PC-9 (cell line): Measurements from ENCODE around the gene CAPN10. TPM values are rescaled to one million over a fixed set of nuclear protein-coding genes. Genes with fewer than 3 reads are reported as not detected.

Experiments
- BruUV-seq: library from RNA; stranded (reverse); fragments of 400-500 nt; replicated peaks from 2 replicates; lab custom pipeline; 2021; lab: Mats Ljungman, UMichigan
- CTCF ChIA-PET: fragments of 300-600 bp; sonication (Branson Sonifier 250); formaldehyde crosslinking; loops from one replicate; lab custom pipeline; 2022; ENCODE audit warnings: antibody characterized with exemption; lab: Charles Lee
- POLR2A ChIA-PET: fragments of 300-600 bp; sonication (Branson Sonifier 250); formaldehyde crosslinking; loops from one replicate; lab custom pipeline; 2022; ENCODE audit warnings: antibody characterized with exemption; ENCODE audit not compliant: unreplicated experiment; lab: Charles Lee
- DNase-seq, 2 experiments: peaks; one replicate each; pipeline versions ENCODE4 v3.0.0 to v3.0.0-alpha.2; 2015 to 2022; ENCODE audit warnings: mixed read lengths in 1 of 2
- H2AFZ ChIP-seq: fragments of 200-600 bp; sonication (generic); 2 replicates; pipeline ENCODE4 v1.8.1; 2017; ENCODE audit warnings: antibody characterized with exemption
- H3F3A ChIP-seq: fragments of 200-600 bp; sonication (generic); 2 replicates; pipeline ENCODE4 v1.8.1; 2017; ENCODE audit warnings: antibody characterized with exemption, mild to moderate bottlenecking, low read depth; ENCODE audit not compliant: insufficient read depth
- H3K27ac ChIP-seq: fragments of 200-600 bp; sonication (generic); 2 replicates; pipeline ENCODE4 v1.6.1; 2016; ENCODE audit warnings: mixed run types
- H3K27me3 ChIP-seq: fragments of 200-600 bp; sonication (generic); 2 replicates; pipeline ENCODE4 v1.6.1; 2016; ENCODE audit warnings: low read depth, mixed run types; ENCODE audit not compliant: insufficient read depth
- H3K36me3 ChIP-seq: fragments of 200-600 bp; sonication (generic); 2 replicates; pipeline ENCODE4 v1.6.1; 2016; ENCODE audit warnings: low read depth, mixed run types
- H3K4me1 ChIP-seq: fragments of 200-600 bp; sonication (generic); replicated peaks from 2 replicates; pipeline ENCODE4 v1.6.1; 2016; ENCODE audit warnings: mixed run types; ENCODE audit not compliant: insufficient read depth
- H3K4me2 ChIP-seq: fragments of 200-600 bp; sonication (generic); 2 replicates; pipeline ENCODE4 v1.6.1; 2017; ENCODE audit warnings: mixed run types
- H3K4me3 ChIP-seq: fragments of 200-600 bp; sonication (generic); 2 replicates; pipeline ENCODE4 v1.6.1; 2016; ENCODE audit warnings: mixed run types
- H3K79me2 ChIP-seq: fragments of 200-600 bp; sonication (generic); 2 replicates; pipeline ENCODE4 v1.6.1; 2017; ENCODE audit warnings: low read depth, mixed run types
- H3K9me2 ChIP-seq: fragments of 200-600 bp; sonication (generic); 2 replicates; pipeline ENCODE4 v1.8.1; 2017; ENCODE audit warnings: mild to moderate bottlenecking; ENCODE audit not compliant: insufficient read depth
- H3K9me3 ChIP-seq: fragments of 200-600 bp; sonication (generic); 2 replicates; pipeline ENCODE4 v1.8.1; 2016; ENCODE audit warnings: low read depth; ENCODE audit not compliant: insufficient read depth
- H4K20me1 ChIP-seq: fragments of 200-600 bp; sonication (generic); 2 replicates; pipeline ENCODE4 v1.8.1; 2017; ENCODE audit not compliant: insufficient read depth
- EZH2 ChIP-seq: fragments of 200-600 bp; sonication (generic); IDR thresholded peaks from 2 replicates; pipeline ENCODE4 v1.8.0; 2017; ENCODE audit warnings: antibody characterized with exemption, low read depth
- intact Hi-C: fragments of 100-400 bp; cut with micrococcal nuclease; formaldehyde crosslinking; loops from one replicate; pipeline ENCODE4 v1.10.0; 2022; ENCODE audit not compliant: unreplicated experiment
- total RNA-seq: library from RNA; stranded (reverse); gene quantifications from 2 replicates; pipeline ENCODE4 v1.2.3, GENCODE V29; 2021
- TF ChIP-seq, protein P1 (sequence below): fragments of 200-600 bp; sonication (generic); conservative IDR thresholded peaks from 2 replicates; pipeline ENCODE4 v1.6.1; 2017; ENCODE audit warnings: mixed run types, antibody characterized with exemption, mild to moderate bottlenecking, moderate library complexity

CAPN10 gene
- total RNA-seq, 1 experiment from 2014 or later = 49.8 TPM

DNA sequence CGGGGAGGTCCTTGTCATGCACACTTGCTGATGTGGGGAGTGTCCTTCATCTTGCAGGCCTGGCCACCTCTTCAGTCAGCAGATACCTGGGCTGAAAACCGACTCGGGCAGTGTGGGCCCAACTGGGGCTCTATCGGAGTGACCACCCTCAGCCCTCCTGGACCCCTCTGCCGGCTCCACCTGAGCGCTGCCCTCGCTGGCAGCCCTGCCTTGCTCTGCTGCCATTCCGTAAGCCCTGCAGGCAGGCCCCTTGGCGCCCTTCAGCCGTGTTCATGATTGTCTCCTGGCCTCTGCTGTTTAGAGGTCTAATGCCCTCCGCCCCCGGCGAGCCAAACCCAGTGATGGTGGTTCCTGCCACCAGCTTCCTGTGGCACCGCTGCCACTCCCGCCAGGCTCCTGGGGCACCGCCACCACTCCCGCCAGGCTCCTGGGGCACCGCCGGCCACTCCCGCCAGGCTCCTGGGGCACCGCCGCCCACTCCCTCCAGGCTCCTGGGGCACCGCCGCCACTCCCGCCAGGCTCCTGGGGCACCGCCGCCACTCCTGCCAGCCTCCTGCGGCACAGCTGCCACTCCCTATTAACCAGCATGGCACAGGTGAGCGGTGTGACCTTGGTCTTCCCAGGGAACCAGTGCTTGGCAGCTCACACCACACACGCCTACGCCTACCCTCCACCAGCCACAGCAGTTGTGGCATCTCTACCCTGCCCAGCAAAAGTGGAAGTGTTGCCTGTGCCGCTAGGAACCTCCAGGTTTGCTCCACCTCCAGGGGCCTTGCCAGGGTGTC is 15.9 kb downstream of the CAPN10 start:
- intact Hi-C loops = no loop called here
- CTCF ChIA-PET = no interaction called here

DNA sequence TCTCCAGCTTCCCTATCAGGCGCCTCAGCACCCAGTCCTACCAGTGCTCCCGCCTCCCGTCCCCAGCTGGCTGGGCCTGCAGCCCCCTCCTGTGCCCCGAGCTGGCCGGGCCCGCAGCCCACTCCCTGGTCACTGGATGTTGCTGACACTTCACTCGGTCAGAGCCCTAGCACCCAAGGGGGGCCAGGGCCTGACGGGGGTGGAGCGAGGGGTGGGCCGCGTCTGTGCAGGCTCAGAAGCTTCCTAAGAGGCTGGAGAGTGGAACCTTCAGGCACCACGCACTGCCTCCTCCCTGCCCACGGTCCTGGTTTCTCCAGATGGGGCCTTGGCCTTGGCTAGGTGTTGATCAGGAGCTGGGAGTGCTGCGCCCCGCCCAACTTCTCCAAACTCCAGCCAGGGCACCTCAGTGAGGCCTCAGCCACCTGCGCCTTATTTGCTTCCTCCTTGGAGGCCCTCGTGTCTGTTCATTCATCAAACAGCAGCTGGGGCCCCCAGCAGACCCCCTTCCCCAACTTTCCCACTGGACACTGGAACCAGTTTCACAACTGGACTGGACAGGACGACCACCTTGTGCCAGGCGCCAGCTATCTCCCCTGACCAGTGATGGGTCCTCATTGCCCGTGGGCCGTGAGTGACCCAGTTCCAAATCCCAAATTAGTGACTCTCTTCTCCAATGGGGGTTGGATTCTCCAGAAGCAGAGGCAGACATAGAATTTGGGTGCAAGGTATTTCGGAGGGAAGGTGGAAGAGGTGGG is 16.7 kb downstream of the CAPN10 start:
- Histone ChIP-seq H3K27ac (no peak overlapping the region), H3K27me3 (no peaks in the 10 kb centered on the region), H3K9me2 (no peaks in the 10 kb centered on the region), H3K36me3 (no peaks in the 10 kb centered on the region), H3K9me3 (no peaks in the 10 kb centered on the region), H4K20me1 (no peaks in the 10 kb centered on the region), H3K79me2 (no peaks in the 10 kb centered on the region), H3F3A (no peaks in the 10 kb centered on the region), H3K4me3 (no peak overlapping the region), H2AFZ (no peak overlapping the region), H3K4me2 (no peak overlapping the region), H3K4me1 (no peaks in the 10 kb centered on the region)
- POLR2A ChIA-PET = no interaction called here
- BruUV-seq = no TSS peak
- no peak for DNase-seq
- CTCF ChIA-PET = no interaction called here
- TF ChIP-seq, protein P1, sequence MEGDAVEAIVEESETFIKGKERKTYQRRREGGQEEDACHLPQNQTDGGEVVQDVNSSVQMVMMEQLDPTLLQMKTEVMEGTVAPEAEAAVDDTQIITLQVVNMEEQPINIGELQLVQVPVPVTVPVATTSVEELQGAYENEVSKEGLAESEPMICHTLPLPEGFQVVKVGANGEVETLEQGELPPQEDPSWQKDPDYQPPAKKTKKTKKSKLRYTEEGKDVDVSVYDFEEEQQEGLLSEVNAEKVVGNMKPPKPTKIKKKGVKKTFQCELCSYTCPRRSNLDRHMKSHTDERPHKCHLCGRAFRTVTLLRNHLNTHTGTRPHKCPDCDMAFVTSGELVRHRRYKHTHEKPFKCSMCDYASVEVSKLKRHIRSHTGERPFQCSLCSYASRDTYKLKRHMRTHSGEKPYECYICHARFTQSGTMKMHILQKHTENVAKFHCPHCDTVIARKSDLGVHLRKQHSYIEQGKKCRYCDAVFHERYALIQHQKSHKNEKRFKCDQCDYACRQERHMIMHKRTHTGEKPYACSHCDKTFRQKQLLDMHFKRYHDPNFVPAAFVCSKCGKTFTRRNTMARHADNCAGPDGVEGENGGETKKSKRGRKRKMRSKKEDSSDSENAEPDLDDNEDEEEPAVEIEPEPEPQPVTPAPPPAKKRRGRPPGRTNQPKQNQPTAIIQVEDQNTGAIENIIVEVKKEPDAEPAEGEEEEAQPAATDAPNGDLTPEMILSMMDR = no peak
- TF ChIP-seq EZH2 = no peak
- intact Hi-C loops = no loop called here

More for the DNA sequence above, 15.9 kb downstream of the CAPN10 start:
- no peaks in the 10 kb centered on the region for H3K79me2 ChIP-seq
- TF ChIP-seq, protein P1 = no peak
- TF ChIP-seq EZH2 = no peak
- no peak overlapping the region for H3K4me3 ChIP-seq
- BruUV-seq = no TSS peak
- no peak overlapping the region for H2AFZ ChIP-seq
- 0 out of 2 replicates have a peak, but pooled peaks cover 4% of the 10 kb centered on the region for H3K36me3 ChIP-seq
- H3K4me1 ChIP-seq = no peaks in the 10 kb centered on the region
- no peak for DNase-seq
- no peaks in the 10 kb centered on the region for H3K9me2 ChIP-seq
- no peak overlapping the region for H3K4me2 ChIP-seq
- H3K9me3 ChIP-seq = no peaks in the 10 kb centered on the region
- H3F3A ChIP-seq = no peaks in the 10 kb centered on the region
- no peaks in the 10 kb centered on the region for H4K20me1 ChIP-seq
- H3K27me3 ChIP-seq = no peaks in the 10 kb centered on the region
- POLR2A ChIA-PET = no interaction called here
- no peak overlapping the region for H3K27ac ChIP-seq

DNA sequence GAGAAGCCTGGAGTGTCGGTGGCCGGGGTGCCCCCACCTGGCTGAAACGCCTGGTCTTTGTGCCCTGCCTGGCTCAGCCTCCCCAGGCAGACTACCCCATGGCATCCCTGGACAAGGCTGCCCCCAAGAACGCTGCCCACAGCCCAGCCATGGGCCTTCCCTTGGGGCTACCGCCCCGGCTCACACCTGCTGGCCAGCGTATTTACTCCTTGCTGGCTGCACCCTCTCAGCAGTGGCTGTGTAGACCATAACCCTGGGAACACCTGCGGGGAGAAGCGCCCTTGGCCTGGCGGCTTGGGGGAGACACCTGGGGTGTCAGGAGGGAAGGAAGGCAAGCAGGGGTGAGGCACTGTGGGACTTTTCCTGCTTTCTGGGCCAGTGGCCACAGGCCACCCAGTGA is 17.3 kb downstream of the CAPN10 start:
- Histone ChIP-seq H3K4me3 (no peak overlapping the region), H3K4me2 (no peak overlapping the region), H3K9me2 (no peaks in the 10 kb centered on the region), H3K27me3 (no peaks in the 10 kb centered on the region), H3K36me3 (no peaks in the 10 kb centered on the region), H2AFZ (no peak overlapping the region), H3K9me3 (no peaks in the 10 kb centered on the region), H3K79me2 (no peaks in the 10 kb centered on the region), H3K4me1 (no peaks in the 10 kb centered on the region), H4K20me1 (no peaks in the 10 kb centered on the region), H3F3A (no peaks in the 10 kb centered on the region), H3K27ac (no peak overlapping the region)
- CTCF ChIA-PET = interaction anchor here (0.7 to 1.1 kb wide), 4 partner anchors 17 to 38 kb away, joined by 3 to 7 read pairs (median 5); partner anchors contain the start of gene CAPN10
- intact Hi-C loops = no loop called here
- no peak for DNase-seq
- BruUV-seq = no TSS peak
- POLR2A ChIA-PET = interaction anchor here (0.6 to 0.7 kb wide), 2 partner anchors 97 to 168 kb away, joined by 4 to 6 read pairs; no protein-coding TSS in a partner anchor
- TF ChIP-seq, protein P1 = no peak
- TF ChIP-seq EZH2 = no peak
